OCI-LY1 (cell line): ENCODE data around the gene MCC.

ENCODE experiments used
- EZH2 ChIP-seq: fragments of 200-600 bp; sonication (generic), shearing (Covaris generic); IDR thresholded peaks from 2 replicates; pipeline ENCODE4 v1.8.0; 2017; ENCODE audit warnings: borderline replicate concordance, mixed run types, mild to moderate bottlenecking, antibody characterized with exemption, low read length, moderate library complexity, mixed read lengths
- TF ChIP-seq, protein P1 (sequence below): fragments of 200-600 bp; sonication (generic), shearing (Covaris generic); IDR thresholded peaks from 2 replicates; pipeline ENCODE4 v1.5.1; 2017; ENCODE audit warnings: mild to moderate bottlenecking, antibody characterized with exemption, low read length, moderate library complexity, mixed read lengths

GRCh38 chr5:113226116-113226736 lies 262.0 kb downstream of the MCC start:
- TF ChIP-seq, protein P1, sequence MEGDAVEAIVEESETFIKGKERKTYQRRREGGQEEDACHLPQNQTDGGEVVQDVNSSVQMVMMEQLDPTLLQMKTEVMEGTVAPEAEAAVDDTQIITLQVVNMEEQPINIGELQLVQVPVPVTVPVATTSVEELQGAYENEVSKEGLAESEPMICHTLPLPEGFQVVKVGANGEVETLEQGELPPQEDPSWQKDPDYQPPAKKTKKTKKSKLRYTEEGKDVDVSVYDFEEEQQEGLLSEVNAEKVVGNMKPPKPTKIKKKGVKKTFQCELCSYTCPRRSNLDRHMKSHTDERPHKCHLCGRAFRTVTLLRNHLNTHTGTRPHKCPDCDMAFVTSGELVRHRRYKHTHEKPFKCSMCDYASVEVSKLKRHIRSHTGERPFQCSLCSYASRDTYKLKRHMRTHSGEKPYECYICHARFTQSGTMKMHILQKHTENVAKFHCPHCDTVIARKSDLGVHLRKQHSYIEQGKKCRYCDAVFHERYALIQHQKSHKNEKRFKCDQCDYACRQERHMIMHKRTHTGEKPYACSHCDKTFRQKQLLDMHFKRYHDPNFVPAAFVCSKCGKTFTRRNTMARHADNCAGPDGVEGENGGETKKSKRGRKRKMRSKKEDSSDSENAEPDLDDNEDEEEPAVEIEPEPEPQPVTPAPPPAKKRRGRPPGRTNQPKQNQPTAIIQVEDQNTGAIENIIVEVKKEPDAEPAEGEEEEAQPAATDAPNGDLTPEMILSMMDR: no peak
- no peak for TF ChIP-seq EZH2
